Esophagus squamous epithelium (tissue), 5 donors: ENCODE data around the gene C5AR1. TPM values are rescaled to one million over a fixed set of nuclear protein-coding genes. Genes with fewer than 3 reads are reported as not detected.
"Not testable (repeated sequence)": the region's sequence is repeated elsewhere in the genome, so short reads cannot be mapped to it uniquely, and the experiment has no call there.

Experiments used
- DNase-seq: peaks from one replicate; lab custom pipeline; 2025; lab: John Stamatoyannopoulos, UW
- H3K27ac ChIP-seq, 4 donors: fragments of 200-600 bp; sonication (generic); one replicate each; pipeline ENCODE4 v1.5.1; 2016 to 2019; ENCODE audit warnings: mild to moderate bottlenecking in 1 of 4
- H3K27me3 ChIP-seq, 4 donors: fragments of 200-600 bp; sonication (generic); 1 replicate in 3 of 4; 2 replicates in 1 of 4; pipeline versions ENCODE4 v1.5.1 to v1.6.0; 2017 to 2021; ENCODE audit warnings: antibody characterized with exemption in 1 of 4
- H3K36me3 ChIP-seq, 3 donors: fragments of 200-600 bp; sonication (generic); one replicate each; pipeline ENCODE4 v1.5.1; 2016 to 2019
- H3K4me1 ChIP-seq, 3 donors: fragments of 200-600 bp; sonication (generic); one replicate each; pipeline ENCODE4 v1.5.1; 2017 to 2019
- H3K4me3 ChIP-seq, 4 donors: fragments of 200-600 bp; sonication (generic); 1 replicate in 3 of 4; 2 replicates in 1 of 4; pipeline ENCODE4 v1.5.1; 2016 to 2019; ENCODE audit warnings: mild to moderate bottlenecking in 2 of 4, moderate library complexity in 1 of 4
- H3K9me3 ChIP-seq, 3 donors: fragments of 200-600 bp; sonication (generic); one replicate each; pipeline ENCODE4 v1.5.1; 2016 to 2019
- POLR2A ChIP-seq, 4 donors: fragments of 450-650 bp; IDR thresholded peaks; one replicate each; pipeline ENCODE4 v1.6.1; 2017; ENCODE audit warnings: antibody characterized with exemption in 4 of 4, mild to moderate bottlenecking in 4 of 4, moderate library complexity in 3 of 4
- WGBS, 2 donors: methylation state at CpG; one replicate each; pipeline ENCODE4 v1.1.5; 2018; 5-methylcytosine and 5-hydroxymethylcytosine counted together
- intact Hi-C: fragments of 100-400 bp; cut with DNase I; formaldehyde crosslinking; loops from one replicate; pipeline ENCODE4 v1.15.0; 2022
- total RNA-seq, 4 donors: library from RNA; depleted of rRNA; stranded (reverse); fragments of >200 nt; gene quantifications; one replicate each; pipeline ENCODE4 v1.1.0, GENCODE V29; 2016
- TF ChIP-seq, protein P1 (sequence below), 6 experiments: fragments of 450-650 bp in 4 of 6; fragments of 200-600 bp in 2 of 6; sonication (generic) in 2 of 6; IDR thresholded peaks; one replicate each; pipeline ENCODE4 v1.5.1; 2016 to 2019; ENCODE audit warnings: antibody characterized with exemption in 6 of 6, mild to moderate bottlenecking in 4 of 6, moderate library complexity in 4 of 6
- donor health status: DM: yes; HTN: yes; CAD: no.

C5AR1 gene
- total RNA-seq, result 1 to 10 TPM in 3 of 4 donors, under 1 TPM in 1; 0.87 to 3.2 (median 2.3) TPM

DNA sequence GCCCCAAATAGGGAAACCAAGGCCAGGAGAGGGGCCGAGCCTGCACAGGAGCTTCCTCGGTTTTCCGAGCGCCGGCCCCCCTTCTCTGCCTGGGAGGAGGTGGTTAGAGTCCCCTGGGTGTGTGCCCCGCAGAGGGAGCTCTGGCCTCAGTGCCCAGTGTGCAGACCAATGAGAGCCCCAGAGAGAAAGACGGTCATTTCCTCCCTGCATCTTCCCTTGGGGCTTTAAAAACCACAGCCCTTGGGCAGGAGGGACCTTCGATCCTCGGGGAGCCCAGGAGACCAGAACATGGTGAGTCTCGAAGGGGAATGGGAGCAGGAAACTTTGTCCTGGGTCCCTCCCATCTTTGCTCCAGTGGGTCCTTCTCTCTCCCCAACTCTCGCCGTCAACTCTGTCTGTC is at the start of gene C5AR1:
Gene C5AR1, plus strand, starts transcription at position 254 of the 400 bp plus-strand sequence. Its CDS starts 35 bp downstream, at position 289.
- intact Hi-C loops, result loop anchor here (10.0 kb wide), 1 partner anchor 115 kb away; no protein-coding TSS in a partner anchor

DNA sequence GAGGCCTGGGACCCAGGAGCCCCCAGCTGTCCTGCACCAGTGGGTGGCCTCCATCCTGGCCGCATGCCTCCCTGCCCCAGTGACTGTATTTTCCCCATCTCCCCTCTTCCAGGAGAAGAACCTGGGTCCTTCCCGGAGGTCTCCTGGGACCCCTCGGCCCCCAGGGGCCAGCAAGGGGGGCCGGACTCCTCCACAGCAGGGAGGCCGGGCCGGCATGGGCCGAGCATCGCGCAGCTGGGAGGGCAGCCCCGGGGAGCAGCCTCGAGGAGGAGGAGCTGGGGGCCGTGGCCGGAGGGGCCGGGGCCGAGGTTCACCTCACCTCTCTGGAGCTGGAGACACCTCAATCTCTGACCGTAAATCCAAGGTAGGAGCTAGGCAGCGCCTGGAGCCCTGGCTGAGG is 49.2 kb upstream of the C5AR1 start:
- H3K4me3 ChIP-seq, result no peak overlapping the region
- TF ChIP-seq POLR2A (IDR thresholded peaks at IDR 0.05), result no peak
- TF ChIP-seq, protein P1, sequence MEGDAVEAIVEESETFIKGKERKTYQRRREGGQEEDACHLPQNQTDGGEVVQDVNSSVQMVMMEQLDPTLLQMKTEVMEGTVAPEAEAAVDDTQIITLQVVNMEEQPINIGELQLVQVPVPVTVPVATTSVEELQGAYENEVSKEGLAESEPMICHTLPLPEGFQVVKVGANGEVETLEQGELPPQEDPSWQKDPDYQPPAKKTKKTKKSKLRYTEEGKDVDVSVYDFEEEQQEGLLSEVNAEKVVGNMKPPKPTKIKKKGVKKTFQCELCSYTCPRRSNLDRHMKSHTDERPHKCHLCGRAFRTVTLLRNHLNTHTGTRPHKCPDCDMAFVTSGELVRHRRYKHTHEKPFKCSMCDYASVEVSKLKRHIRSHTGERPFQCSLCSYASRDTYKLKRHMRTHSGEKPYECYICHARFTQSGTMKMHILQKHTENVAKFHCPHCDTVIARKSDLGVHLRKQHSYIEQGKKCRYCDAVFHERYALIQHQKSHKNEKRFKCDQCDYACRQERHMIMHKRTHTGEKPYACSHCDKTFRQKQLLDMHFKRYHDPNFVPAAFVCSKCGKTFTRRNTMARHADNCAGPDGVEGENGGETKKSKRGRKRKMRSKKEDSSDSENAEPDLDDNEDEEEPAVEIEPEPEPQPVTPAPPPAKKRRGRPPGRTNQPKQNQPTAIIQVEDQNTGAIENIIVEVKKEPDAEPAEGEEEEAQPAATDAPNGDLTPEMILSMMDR (IDR thresholded peaks at IDR 0.05), result no peak
- no peaks in the 10 kb centered on the region for H3K9me3 ChIP-seq
- H3K27ac ChIP-seq, result no peak overlapping the region
- intact Hi-C loops, result no loop called here
- WGBS, 2 donors, result 92 to 100% methylated on average over 2 of the region's 17 CpGs
- no peak for DNase-seq
- no peaks in the 10 kb centered on the region for H3K27me3 ChIP-seq
- H3K36me3 ChIP-seq, result peaks cover 22 to 74% (median 40%) of the 10 kb centered on the region in 3 donors
- peaks cover 13 to 40% (median 14%) of the 10 kb centered on the region in 3 donors for H3K4me1 ChIP-seq

More for the DNA sequence above, at the start of gene C5AR1:
- Histone ChIP-seq H3K4me1 (peaks cover 2 to 18% (median 5%) of the 10 kb centered on the region in 3 donors), H3K27ac (peak within 1 kb of the TSS in 2 of 4 donors; percentile 25 to 50), H3K9me3 (no peaks in the 10 kb centered on the region), H3K36me3 (no peaks in the 10 kb centered on the region), H3K27me3 (peaks cover 0 to 17% (median 0%) of the 10 kb centered on the region in 4 donors), H3K4me3 (peak within 1 kb of the TSS in 2 of 4 donors; percentile 15 to 39)
- peak in 1 of 4 donors; percentile 59 for TF ChIP-seq POLR2A (IDR thresholded peaks at IDR 0.05)
- TF ChIP-seq, protein P1 (IDR thresholded peaks at IDR 0.05), result no peak
- DNase-seq, result no peak
- WGBS, 2 donors, result 35 to 46% methylated on average over 11 to 12 of the region's 12 CpGs

DNA sequence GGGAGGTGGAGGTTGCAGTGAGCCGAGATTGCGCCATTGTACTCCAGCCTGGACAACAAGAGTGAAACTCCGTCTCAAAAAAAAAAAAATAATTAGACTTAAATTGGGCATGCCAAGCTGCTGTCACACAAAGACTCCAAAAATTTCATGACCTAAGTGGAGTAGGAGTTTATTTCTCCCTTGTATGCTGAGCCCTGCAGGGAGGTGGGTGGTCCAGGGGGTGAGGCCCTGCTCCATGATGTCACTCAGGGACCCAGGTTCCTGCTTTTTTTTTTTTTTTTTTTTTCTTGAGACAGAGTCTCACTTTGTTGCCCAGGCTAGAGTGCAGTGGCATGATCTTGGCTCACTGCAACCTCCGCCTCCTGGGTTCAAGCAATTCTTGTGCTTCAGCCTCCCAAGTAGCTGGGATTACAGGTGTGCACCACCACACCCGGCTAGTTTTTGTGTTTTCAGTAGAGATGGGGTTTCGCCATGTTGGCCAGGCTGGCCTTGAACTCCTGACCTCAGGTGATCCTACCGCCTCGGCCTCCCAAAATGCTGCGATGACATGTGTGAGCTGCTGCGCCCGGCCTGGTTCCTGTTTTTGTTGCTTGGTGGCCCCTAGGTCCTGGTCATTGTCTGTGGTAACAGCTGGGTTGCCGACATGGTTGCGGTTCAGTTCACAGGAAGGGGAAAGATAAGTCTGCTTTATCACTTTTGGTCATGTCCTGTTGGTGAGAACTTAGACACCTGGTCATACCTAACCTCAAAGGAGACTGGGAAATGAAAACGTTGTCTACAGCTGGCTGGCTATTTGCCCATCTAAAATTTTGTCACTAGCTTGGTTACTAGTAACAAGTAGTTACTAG is 47.5 kb upstream of the C5AR1 start:
- DNase-seq, H3K27ac ChIP-seq, intact Hi-C loops, H3K27me3 ChIP-seq, H3K4me3 ChIP-seq, H3K9me3 ChIP-seq: not testable (repeated sequence)
- WGBS, 2 donors, result 79 to 89% methylated on average over 11 to 13 of the region's 14 CpGs
- H3K4me1 ChIP-seq, result peaks cover 9 to 36% (median 13%) of the 10 kb centered on the region in 3 donors
- H3K36me3 ChIP-seq, result peaks cover 22 to 91% (median 49%) of the 10 kb centered on the region in 3 donors

DNA sequence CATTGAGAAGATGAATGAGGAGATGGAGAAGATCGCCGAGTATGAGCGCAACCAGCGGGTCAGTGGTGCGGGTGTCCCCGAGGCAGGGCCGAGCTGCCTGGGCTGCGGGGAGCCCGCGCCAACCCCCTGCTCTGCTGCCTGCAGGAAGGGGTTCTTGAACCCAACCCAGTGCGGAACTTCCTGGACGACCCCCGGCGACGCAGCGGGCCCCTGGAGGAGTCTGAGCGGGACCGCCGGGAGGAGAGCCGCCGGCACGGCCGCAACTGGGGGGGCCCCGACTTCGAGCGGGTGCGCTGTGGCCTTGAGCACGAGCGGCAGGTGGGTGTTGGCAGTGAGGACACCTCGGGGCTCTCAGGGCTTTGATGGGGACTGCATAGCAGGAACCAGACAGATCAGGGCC is 45.0 kb upstream of the C5AR1 start:
- Histone ChIP-seq H3K36me3 (peaks cover 22 to 98% (median 53%) of the 10 kb centered on the region in 3 donors), H3K4me1 (peaks cover 0 to 19% (median 0%) of the 10 kb centered on the region in 3 donors), H3K9me3 (no peaks in the 10 kb centered on the region), H3K27me3 (no peaks in the 10 kb centered on the region), H3K27ac (no peak overlapping the region), H3K4me3 (no peak overlapping the region)
- DNase-seq, result no peak
- TF ChIP-seq POLR2A (IDR thresholded peaks at IDR 0.05), result no peak
- TF ChIP-seq, protein P1 (IDR thresholded peaks at IDR 0.05), result no peak
- intact Hi-C loops, result no loop called here
- 94 to 97% methylated on average over 9 to 12 of the region's 30 CpGs for WGBS, 2 donors

DNA sequence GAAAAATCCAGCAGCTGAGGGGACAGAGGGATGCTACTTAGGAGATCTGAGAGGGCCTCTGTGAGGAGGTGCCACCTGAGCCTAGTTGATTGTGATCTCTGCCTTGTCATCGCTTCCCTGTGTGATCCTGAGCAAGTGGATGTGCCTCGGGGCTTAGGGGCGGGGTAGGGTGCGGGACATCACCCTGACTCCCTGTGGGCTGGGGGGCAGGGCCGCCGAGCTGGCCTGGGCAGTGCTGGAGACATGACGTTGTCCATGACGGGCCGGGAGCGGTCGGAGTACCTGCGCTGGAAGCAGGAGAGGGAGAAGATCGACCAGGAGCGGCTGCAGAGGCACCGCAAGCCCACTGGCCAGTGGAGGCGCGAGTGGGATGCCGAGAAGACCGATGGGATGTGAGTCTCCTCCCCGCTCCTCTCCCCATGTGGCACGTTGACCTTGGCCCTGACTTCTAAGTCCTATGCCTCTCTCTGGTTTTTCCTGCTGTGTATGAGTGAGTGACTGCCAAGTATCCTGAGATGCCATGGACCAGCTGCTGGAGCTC is 43.2 kb upstream of the C5AR1 start:
- no peak for DNase-seq
- Histone ChIP-seq H3K4me3 (no peak overlapping the region), H3K4me1 (peaks cover 0 to 9% (median 0%) of the 10 kb centered on the region in 3 donors), H3K27me3 (no peaks in the 10 kb centered on the region), H3K27ac (no peak overlapping the region), H3K36me3 (peaks cover 23 to 98% (median 51%) of the 10 kb centered on the region in 3 donors), H3K9me3 (no peaks in the 10 kb centered on the region)
- WGBS, 2 donors, result 86 to 88% methylated on average over 9 to 14 of the region's 21 CpGs
- TF ChIP-seq POLR2A (IDR thresholded peaks at IDR 0.05), result no peak
- TF ChIP-seq, protein P1 (IDR thresholded peaks at IDR 0.05), result no peak
- intact Hi-C loops, result no loop called here
